ENCODE measurements around the gene SLC22A6.

Gene SLC22A6

GRCh38 chr11:62931499-62932278, 53.1 kb downstream of the SLC22A6 start:
- DNase-seq: no peak

GRCh38 chr11:62930666-62931065, 54.1 kb downstream of the SLC22A6 start:
- DNase-seq: no peak

- DNase-seq: no peak
These were observed 54.6 kb downstream of the SLC22A6 start for GRCh38 chr11:62930157-62930556.

- no peak for DNase-seq
These were observed 56.8 kb downstream of the SLC22A6 start for GRCh38 chr11:62928011-62928410.

GRCh38 chr11:62926680-62927455, 57.9 kb downstream of the SLC22A6 start:
- DNase-seq: no peak

Measured in activated naive CD4-positive, alpha-beta T cell (primary cell).